CMK (cell line): Measurements from ENCODE around the gene APOH.

Experiments
- DNase-seq: peaks from one replicate; pipeline ENCODE4 v3.0.0-alpha.2; 2010; ENCODE audit warnings: low read depth

APOH gene

GRCh38 chr17:66192378-66192687, 36.9 kb downstream of the APOH start:
- no peak for DNase-seq

- DNase-seq: peak; percentile 63
Measured at GRCh38 chr17:66191593-66192377, 37.4 kb downstream of the APOH start, which contains the start of gene CEP112. Gene CEP112, minus strand, starts transcription at chr17:66192133.

GRCh38 chr17:66190738-66191592, 38.2 kb downstream of the APOH start:
- DNase-seq: no peak

DNA sequence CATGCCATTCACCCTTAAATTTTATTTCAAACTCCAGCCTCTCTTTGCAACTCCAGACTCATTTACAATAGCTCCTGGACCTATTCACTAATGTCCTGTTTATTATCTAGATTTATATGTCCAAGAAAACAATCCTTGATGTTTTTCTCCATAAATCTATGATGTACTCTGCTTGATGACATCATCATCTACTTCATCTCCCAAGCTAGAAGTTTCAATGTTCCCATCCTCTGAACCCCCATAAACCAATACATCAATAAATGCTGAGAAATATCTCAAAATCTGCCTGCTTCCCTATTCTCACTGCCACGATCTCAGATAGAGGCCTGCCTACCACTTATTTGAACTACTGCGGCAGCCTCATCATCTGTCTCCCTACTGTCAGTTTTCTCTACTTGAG, 41.5 kb downstream of the APOH start:
- DNase-seq: no peak

DNA sequence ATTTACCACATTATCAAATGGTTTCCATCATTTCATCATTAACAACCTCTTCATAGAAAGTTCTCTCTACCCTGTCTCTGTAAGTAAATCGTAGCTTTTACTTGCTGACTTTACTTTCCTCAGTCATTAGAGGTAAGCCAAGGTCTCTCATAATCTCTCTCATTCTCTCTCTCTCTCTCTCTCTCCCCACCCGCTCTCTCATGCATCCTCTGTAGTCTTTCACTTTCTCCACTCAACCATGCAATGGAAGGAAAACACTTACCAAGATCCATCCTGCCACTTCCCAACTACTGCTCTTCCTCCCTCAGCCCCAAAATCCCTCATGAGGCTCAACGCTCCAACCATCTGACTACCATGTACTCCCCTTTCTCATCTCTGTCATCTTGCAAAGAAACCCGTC, 43.4 kb downstream of the APOH start:
- DNase-seq: no peak

DNA sequence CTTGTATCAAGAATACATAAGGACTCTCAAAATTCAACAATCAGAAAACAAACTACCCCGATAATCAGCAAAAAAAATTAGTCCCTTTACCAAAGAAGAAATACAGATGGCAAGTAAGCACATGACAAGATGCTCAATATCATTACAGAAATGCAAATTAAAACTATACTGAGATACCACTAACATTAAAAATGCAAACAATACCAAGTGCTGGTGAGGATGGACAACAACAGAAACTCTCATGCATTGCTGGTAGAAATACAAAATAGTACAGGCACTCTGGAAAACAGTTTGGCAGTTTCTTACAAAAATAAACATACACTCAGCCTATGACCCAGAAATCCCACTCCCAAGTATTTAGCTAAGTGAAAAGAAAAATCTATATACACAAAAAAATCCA, 44.8 kb downstream of the APOH start:
- DNase-seq: no peak

DNA sequence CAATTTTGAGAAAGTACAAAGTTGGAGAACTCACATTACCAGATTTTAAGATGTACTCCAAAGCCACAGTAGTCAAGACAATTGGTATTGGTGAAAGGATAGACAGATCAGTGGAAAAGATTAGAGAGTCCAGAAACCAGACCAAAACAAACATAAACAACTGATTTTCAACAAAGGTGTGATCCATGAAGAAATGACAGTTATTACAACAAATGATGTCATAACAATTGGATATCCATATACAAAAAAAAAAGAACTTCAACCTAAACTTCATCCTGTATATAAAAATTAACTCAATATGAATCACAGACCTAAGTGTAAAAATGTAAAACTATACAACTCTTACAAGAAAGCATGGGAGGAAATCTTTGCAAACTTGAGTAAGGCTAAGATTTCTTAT, 45.7 kb downstream of the APOH start:
- no peak for DNase-seq

GRCh38 chr17:66178642-66179041, 50.6 kb downstream of the APOH start:
- DNase-seq: no peak

- DNase-seq: no peak
Measured at GRCh38 chr17:66177048-66177447, 52.2 kb downstream of the APOH start.

DNA sequence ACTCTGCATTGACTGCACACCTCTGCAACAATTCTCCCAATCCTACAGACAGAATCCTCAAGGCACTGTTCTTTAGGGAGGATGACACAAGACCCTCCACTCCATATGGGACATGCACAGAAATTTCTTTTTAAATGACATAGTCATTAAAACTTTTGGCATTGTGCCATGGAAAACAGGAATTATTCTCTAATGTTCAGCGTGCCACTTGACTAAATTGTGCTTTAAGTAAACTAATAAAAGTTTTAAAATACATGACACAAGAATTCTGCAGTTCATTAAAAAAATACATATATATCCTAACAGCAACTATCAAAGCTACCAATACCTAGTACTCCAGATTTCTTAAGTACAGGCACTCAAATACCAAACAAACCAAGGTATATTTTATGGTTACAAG, 53.3 kb downstream of the APOH start:
- DNase-seq: no peak

- DNase-seq: no peak
Measured at GRCh38 chr17:66172691-66173223, 56.5 kb downstream of the APOH start.

- no peak for DNase-seq
Measured at GRCh38 chr17:66172144-66172543, 57.1 kb downstream of the APOH start.

DNA sequence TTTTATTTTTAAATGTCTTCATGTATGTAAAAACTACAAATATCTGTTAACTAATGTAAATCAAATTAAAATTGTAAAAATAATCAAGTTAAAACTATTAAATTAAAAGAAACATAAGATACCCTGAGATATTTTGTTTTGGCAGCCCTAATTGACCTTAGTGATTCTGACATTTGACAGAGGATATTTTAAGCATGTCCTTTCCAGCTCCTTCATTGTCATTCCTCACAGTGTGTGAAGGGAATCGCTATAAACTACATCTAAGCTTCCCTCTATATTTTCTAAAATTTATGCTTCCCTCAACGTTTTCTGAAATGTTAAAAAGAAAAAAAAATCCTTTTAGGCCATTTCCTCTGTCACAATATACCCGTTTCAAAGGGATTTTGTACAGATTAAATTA, 57.5 kb downstream of the APOH start:
- no peak for DNase-seq

- no peak for DNase-seq
Measured at GRCh38 chr17:66171172-66171571, 58.0 kb downstream of the APOH start.

GRCh38 chr17:66169839-66170238, 59.4 kb downstream of the APOH start:
- no peak for DNase-seq

DNA sequence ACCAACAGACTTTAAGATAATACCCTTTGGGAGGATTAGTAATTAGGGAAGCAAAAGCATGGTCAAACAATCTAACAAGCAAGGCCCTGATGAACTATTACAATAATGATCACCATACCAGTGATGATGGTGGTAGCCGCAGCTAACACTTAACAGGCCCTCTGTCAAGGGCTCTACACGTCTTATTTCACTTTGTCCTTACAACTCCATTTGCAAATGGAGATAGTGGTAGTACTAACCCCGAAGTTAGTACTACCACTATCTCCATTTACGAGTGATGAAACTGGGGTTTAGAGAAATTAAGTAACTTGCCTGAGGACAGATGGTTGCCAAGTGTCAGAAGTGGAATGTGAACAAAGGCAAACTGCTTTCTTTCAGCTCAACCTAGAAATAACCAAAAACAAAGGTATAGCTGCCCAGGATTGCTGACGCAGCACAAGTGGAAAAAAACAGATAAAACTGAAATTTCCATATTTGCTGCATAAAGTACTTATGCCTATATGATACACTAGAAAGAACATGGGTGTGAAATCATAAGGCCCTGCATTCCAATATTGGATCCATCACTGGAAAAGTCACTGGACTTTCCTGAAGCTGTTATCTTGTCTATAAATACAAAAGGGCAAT, 61.9 kb downstream of the APOH start:
- no peak for DNase-seq

DNA sequence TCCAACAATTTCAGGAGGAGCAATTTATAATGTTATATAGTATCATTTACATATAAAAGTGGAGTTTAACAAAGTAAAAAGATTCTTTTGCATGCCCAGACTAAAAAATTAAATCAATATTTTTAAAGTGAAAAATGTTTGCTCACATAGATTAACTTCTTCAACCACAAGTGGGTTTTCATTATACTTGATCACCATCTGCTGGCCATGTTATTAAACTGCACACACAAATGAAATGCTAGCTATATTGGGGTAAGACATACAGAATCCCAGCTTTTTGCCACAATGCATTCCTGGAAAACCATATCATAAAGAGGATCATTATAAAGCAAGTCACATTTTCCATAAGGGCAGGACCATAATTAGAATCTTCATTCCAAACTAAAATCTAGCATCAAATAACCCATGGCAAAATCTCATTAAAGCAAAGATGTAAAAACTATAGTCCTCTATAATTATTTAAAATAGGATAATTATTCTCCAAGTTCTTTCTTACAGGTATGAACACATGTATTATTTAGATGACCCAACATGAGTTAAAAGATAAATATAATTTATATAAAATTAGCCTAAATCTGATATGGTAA, 63.6 kb downstream of the APOH start:
- DNase-seq: peak; percentile 4
